RWPE2 (cell line): ENCODE results near the gene SLC28A1.

ENCODE experiments used
- ATAC-seq: fragments of 200-7000 bp; cut with Tn5 transposase; 3 replicates; pipeline ENCODE4 v1.9.1; 2021; ENCODE audit warnings: low read depth
- DNase-seq: peaks from one replicate; pipeline ENCODE4 v3.0.0-alpha.2; 2020; ENCODE audit warnings: low spot score
- H3K27ac ChIP-seq: fragments of 450-650 bp; 2 replicates; pipeline ENCODE4 v1.5.1; 2017; ENCODE audit warnings: mild to moderate bottlenecking; ENCODE audit not compliant: poor library complexity, severe bottlenecking
- H3K27me3 ChIP-seq: fragments of 250-450 bp; sonication (Bioruptor Pico); 2 replicates; pipeline ENCODE4 v1.5.1; 2021; ENCODE audit warnings: mild to moderate bottlenecking, moderate library complexity; ENCODE audit not compliant: insufficient read depth, poor library complexity, severe bottlenecking
- H3K36me3 ChIP-seq: fragments of 250-450 bp; sonication (Bioruptor Pico); 2 replicates; pipeline ENCODE4 v1.5.1; 2020; ENCODE audit warnings: low read depth, mild to moderate bottlenecking, moderate library complexity
- H3K4me1 ChIP-seq: fragments of 250-450 bp; sonication (Bioruptor Pico); 2 replicates; pipeline ENCODE4 v1.5.1; 2021; ENCODE audit warnings: mild to moderate bottlenecking, moderate library complexity; ENCODE audit not compliant: insufficient read depth, poor library complexity, severe bottlenecking
- H3K4me3 ChIP-seq: fragments of 250-450 bp; sonication (Bioruptor Pico); 2 replicates; pipeline ENCODE4 v1.5.1; 2021; ENCODE audit warnings: mild to moderate bottlenecking, moderate library complexity; ENCODE audit not compliant: severe bottlenecking
- H3K9me3 ChIP-seq: fragments of 250-450 bp; sonication (Bioruptor Pico); 2 replicates; pipeline ENCODE4 v1.5.1; 2021; ENCODE audit warnings: mild to moderate bottlenecking, moderate library complexity; ENCODE audit not compliant: severe bottlenecking
- CTCF ChIP-seq: fragments of 450-650 bp; IDR thresholded peaks from one replicate; pipeline ENCODE4 v1.5.1; 2017; ENCODE audit warnings: mild to moderate bottlenecking, moderate library complexity; ENCODE audit not compliant: poor library complexity, severe bottlenecking

The SLC28A1 gene

GRCh38 chr15:84878504-84878903, 6.0 kb upstream of the SLC28A1 start:
- no peak overlapping the region for H3K4me3 ChIP-seq
- no peak for DNase-seq
- peak; percentile 71 for TF ChIP-seq CTCF
- no peaks in the 10 kb centered on the region for H3K9me3 ChIP-seq
- peak; percentile 76 for ATAC-seq
- H3K27ac ChIP-seq, result no peak overlapping the region
- no peaks in the 10 kb centered on the region for H3K27me3 ChIP-seq
- H3K36me3 ChIP-seq, result no peaks in the 10 kb centered on the region
- no peaks in the 10 kb centered on the region for H3K4me1 ChIP-seq

- Histone ChIP-seq H3K4me3 (no peak overlapping the region), H3K4me1 (no peaks in the 10 kb centered on the region), H3K36me3 (no peaks in the 10 kb centered on the region), H3K9me3 (no peaks in the 10 kb centered on the region), H3K27ac (no peak overlapping the region), H3K27me3 (no peaks in the 10 kb centered on the region)
- DNase-seq (no peak), ATAC-seq (no peak)
- no peak for TF ChIP-seq CTCF
These were observed 5.2 kb upstream of the SLC28A1 start for GRCh38 chr15:84879088-84879780.

DNA sequence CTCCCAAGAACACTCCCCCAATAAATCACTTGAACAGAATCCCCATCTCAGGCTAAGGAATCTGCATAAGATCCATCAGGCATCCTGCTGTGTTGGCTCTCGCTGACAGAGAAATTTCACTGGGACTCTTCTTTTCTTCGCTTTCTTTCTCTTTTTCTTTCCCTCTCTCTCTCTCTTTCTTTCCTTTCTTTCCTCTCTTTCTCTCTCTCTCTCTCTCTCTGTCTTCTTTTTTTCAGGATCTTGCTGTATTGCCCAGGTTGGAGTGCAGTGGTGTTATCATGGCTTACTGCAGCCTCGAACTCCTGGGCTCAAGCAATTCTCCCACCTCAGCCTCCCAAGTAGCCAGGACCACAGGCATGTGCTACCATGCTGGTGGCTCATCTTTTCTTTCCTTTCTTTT, 4.5 kb upstream of the SLC28A1 start:
- TF ChIP-seq CTCF, result no peak
- ATAC-seq, result no peak

GRCh38 chr15:84880822-84881519, 3.5 kb upstream of the SLC28A1 start:
- no peaks in the 10 kb centered on the region for H3K36me3 ChIP-seq
- no peaks in the 10 kb centered on the region for H3K4me1 ChIP-seq
- no peak for TF ChIP-seq CTCF
- no peaks in the 10 kb centered on the region for H3K9me3 ChIP-seq
- no peak overlapping the region for H3K4me3 ChIP-seq
- ATAC-seq, result no peak
- no peak for DNase-seq
- no peaks in the 10 kb centered on the region for H3K27me3 ChIP-seq
- no peak overlapping the region for H3K27ac ChIP-seq

More for the DNA sequence above, 4.5 kb upstream of the SLC28A1 start:
- H3K27me3 ChIP-seq, result no peaks in the 10 kb centered on the region
- no peaks in the 10 kb centered on the region for H3K4me1 ChIP-seq
- DNase-seq, result no peak
- no peaks in the 10 kb centered on the region for H3K36me3 ChIP-seq
- no peak overlapping the region for H3K4me3 ChIP-seq
- no peak overlapping the region for H3K27ac ChIP-seq
- H3K9me3 ChIP-seq, result no peaks in the 10 kb centered on the region

DNA sequence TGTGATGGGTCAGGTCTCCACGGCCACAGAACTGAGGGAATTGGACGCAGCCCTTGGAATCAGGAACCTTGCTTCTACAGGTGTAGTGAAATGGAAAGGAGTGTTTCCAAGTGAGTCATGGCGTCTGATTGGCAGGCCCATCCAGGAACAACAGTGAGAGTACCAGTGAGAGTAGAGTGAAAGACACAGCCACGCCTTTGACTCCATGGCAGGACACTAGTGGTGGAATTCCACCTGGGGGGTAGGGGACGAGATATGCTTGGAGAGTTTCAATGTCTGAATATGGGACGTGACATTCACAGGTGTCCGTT, 3.0 kb upstream of the SLC28A1 start:
- Histone ChIP-seq H3K4me1 (no peaks in the 10 kb centered on the region), H3K9me3 (no peaks in the 10 kb centered on the region), H3K27me3 (no peaks in the 10 kb centered on the region), H3K27ac (no peak overlapping the region), H3K4me3 (no peak overlapping the region), H3K36me3 (no peaks in the 10 kb centered on the region)
- ATAC-seq, result no peak
- no peak for TF ChIP-seq CTCF
- no peak for DNase-seq
